Nephron progenitor cell (in vitro differentiated cells): ENCODE measurements around the gene CCR5AS.

Source experiments
- DNase-seq: peaks from one replicate; pipeline ENCODE4 v3.0.0; 2021
- H3K27ac Mint-ChIP-seq: 2 replicates; pipeline ENCODE4 v1.8.0; 2021; ENCODE audit warnings: mild to moderate bottlenecking, moderate library complexity, mixed read lengths
- H3K27me3 Mint-ChIP-seq: 2 replicates; pipeline ENCODE4 v1.8.0; 2021; ENCODE audit warnings: mild to moderate bottlenecking, low read depth, mixed read lengths; ENCODE audit not compliant: poor library complexity
- H3K36me3 Mint-ChIP-seq: 2 replicates; pipeline ENCODE4 v1.8.0; 2021; ENCODE audit warnings: low read depth, mixed read lengths
- H3K4me1 Mint-ChIP-seq: 2 replicates; pipeline ENCODE4 v1.8.0; 2021; ENCODE audit warnings: mixed read lengths
- H3K4me3 Mint-ChIP-seq: 2 replicates; pipeline ENCODE4 v1.8.0; 2021; ENCODE audit warnings: mild to moderate bottlenecking, moderate library complexity, mixed read lengths
- H3K9me3 Mint-ChIP-seq: 2 replicates; pipeline ENCODE4 v1.8.0; 2021; ENCODE audit warnings: mild to moderate bottlenecking, moderate library complexity, mixed read lengths
- CTCF ChIP-seq: fragments of 200-600 bp; sonication (generic); IDR thresholded peaks from 2 replicates; pipeline ENCODE4 v1.5.0; 2021; ENCODE audit warnings: antibody characterized with exemption

Gene CCR5AS

DNA sequence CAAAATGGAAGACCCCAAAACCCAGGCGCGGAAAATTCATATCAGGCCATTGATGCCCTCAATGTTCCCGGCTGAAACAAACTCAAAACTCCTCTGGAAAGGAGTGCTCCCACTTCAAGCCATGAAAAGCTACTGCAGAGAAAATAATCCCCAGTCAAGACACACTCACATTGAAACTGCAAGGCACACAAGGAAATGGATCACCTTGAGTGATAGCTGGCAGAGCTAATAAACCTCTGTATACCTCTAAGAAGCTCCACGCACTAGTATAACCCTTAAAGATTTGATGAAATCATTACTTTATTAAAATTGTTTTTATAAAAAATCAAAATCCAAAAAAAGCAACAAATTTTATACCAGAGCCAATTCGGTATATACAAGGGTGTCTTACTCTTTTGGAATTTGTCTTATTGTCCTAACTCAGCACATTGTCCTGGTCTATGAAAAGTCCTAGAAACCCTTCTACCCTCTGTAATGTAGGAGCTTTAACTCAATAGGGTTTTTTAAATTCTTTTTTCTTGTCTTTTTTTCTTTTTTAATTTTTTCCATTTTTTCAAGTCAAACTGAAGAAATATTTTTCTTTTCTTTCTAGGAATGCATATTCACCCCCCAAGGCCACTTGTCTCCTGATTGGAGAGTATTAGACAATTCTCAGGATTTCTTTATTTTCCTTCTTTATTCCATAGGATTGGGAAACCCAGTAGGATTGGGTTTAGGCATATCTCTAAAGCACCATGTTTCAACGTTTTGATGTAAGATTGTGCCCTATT, 8.5 kb downstream of the CCR5AS start:
- no peak for TF ChIP-seq CTCF
- DNase-seq, result no peak
- Mint-ChIP-seq H3K4me1 (no peaks in the 10 kb centered on the region), H3K36me3 (no peaks in the 10 kb centered on the region), H3K27me3 (peaks cover 6% of the 10 kb centered on the region), H3K27ac (no peak overlapping the region), H3K4me3 (no peak overlapping the region), H3K9me3 (no peaks in the 10 kb centered on the region)

DNA sequence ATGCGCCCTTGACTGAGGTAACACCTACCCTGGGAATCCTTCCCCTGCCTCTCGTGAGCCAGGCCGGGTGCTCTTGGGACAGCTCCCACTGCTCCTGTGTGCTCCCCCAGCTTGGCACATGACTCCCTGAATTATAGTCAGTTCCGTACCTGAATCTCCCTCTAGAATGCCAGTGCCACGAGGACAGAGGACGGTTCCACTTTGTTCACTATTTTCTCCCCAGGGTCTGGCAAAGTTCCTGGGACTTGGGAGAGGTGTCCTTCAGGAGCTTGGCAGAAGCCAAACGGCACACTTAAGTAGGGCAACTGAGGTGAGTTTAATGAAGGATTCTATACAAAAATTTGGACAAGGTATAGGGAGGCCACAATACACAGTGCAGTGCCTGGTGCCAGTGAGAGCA, 9.8 kb downstream of the CCR5AS start:
- H3K27me3 Mint-ChIP-seq, result peaks cover 6% of the 10 kb centered on the region
- H3K36me3 Mint-ChIP-seq, result no peaks in the 10 kb centered on the region
- no peaks in the 10 kb centered on the region for H3K9me3 Mint-ChIP-seq
- TF ChIP-seq CTCF, result no peak
- no peaks in the 10 kb centered on the region for H3K4me1 Mint-ChIP-seq
- DNase-seq, result no peak
- no peak overlapping the region for H3K4me3 Mint-ChIP-seq
- H3K27ac Mint-ChIP-seq, result no peak overlapping the region

- TF ChIP-seq CTCF, result no peak
- Mint-ChIP-seq H3K9me3 (no peaks in the 10 kb centered on the region), H3K36me3 (no peaks in the 10 kb centered on the region), H3K4me1 (no peaks in the 10 kb centered on the region), H3K27ac (no peak overlapping the region), H3K4me3 (no peak overlapping the region), H3K27me3 (peaks cover 6% of the 10 kb centered on the region)
- DNase-seq, result no peak
These were observed 10.9 kb downstream of the CCR5AS start for GRCh38 chr3:46395766-46396530.

DNA sequence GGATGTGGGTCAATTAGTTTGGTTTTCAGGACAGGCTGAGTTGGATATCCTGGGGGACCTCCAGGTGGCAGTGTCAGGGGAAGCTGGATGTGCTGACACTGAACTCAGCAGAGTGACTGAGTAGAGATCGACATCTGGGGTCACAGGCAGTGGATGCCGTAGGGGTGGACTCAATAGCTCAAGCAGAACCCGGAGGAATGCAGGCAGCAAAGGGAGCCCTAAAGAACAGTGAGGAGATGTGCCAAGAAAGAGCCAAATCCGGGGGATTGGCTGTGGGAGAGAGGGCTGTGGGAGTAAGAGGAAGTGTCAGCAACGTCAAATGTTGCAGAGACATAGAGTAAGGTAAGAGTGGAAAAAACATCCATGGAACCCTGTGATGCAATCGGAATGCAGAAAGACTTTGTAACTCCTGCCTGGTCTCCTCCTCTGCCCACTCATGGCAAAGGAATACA, 11.6 kb downstream of the CCR5AS start:
- no peak for DNase-seq
- Mint-ChIP-seq H3K36me3 (no peaks in the 10 kb centered on the region), H3K27ac (no peak overlapping the region), H3K27me3 (peaks cover 6% of the 10 kb centered on the region), H3K4me1 (no peaks in the 10 kb centered on the region), H3K9me3 (no peaks in the 10 kb centered on the region), H3K4me3 (no peak overlapping the region)
- TF ChIP-seq CTCF, result no peak

- no peaks in the 10 kb centered on the region for H3K4me1 Mint-ChIP-seq
- H3K36me3 Mint-ChIP-seq, result no peaks in the 10 kb centered on the region
- no peak for TF ChIP-seq CTCF
- no peak for DNase-seq
- peaks cover 6% of the 10 kb centered on the region for H3K27me3 Mint-ChIP-seq
- no peak overlapping the region for H3K4me3 Mint-ChIP-seq
- H3K9me3 Mint-ChIP-seq, result no peaks in the 10 kb centered on the region
- H3K27ac Mint-ChIP-seq, result peak overlapping the region; percentile 37
These were observed 13.1 kb downstream of the CCR5AS start for GRCh38 chr3:46393554-46394434.
